Measurements from ENCODE around the gene KIAA1328. TPM values are rescaled to one million over a fixed set of nuclear protein-coding genes. Genes with fewer than 3 reads are reported as not detected.
"Not testable (repeated sequence)": the region's sequence is repeated elsewhere in the genome, so short reads cannot be mapped to it uniquely, and the experiment has no call there.

The KIAA1328 gene
- total RNA-seq, 1 experiment from 2014 or later = 9.1 TPM

- DNase-seq (ENCODE audit: low spot score) = no peak
Measured at GRCh38 chr18:36825526-36825925, 3.4 kb upstream of the KIAA1328 start.

- no peak for DNase-seq (ENCODE audit: low spot score)
Measured at GRCh38 chr18:36826556-36826955, 2.4 kb upstream of the KIAA1328 start.

- peak; percentile 53 for DNase-seq (ENCODE audit: low spot score)
Measured at GRCh38 chr18:36828157-36828629, 734 bp upstream of the KIAA1328 start.

GRCh38 chr18:36829362-36830157 is 633 bp downstream of the KIAA1328 start:
- DNase-seq (ENCODE audit: low spot score) = peak; percentile 22

GRCh38 chr18:36830158-36830495 is 1.2 kb downstream of the KIAA1328 start:
- no peak for DNase-seq (ENCODE audit: low spot score)

- DNase-seq (ENCODE audit: low spot score) = no peak
Measured at GRCh38 chr18:36831139-36831538, 2.2 kb downstream of the KIAA1328 start.

- no peak for DNase-seq (ENCODE audit: low spot score)
Measured at GRCh38 chr18:36833120-36833519, 4.2 kb downstream of the KIAA1328 start.

GRCh38 chr18:36835927-36836326 is 7.0 kb downstream of the KIAA1328 start:
- no peak for DNase-seq (ENCODE audit: low spot score)

- no peak for DNase-seq (ENCODE audit: low spot score)
Measured at GRCh38 chr18:36839835-36840234, 10.9 kb downstream of the KIAA1328 start.

GRCh38 chr18:36843199-36843598 is 14.3 kb downstream of the KIAA1328 start:
- no peak for DNase-seq (ENCODE audit: low spot score)

GRCh38 chr18:36843784-36844183 is 14.9 kb downstream of the KIAA1328 start:
- no peak for DNase-seq (ENCODE audit: low spot score)

GRCh38 chr18:36848609-36849008 is 19.7 kb downstream of the KIAA1328 start:
- DNase-seq (ENCODE audit: low spot score) = no peak

GRCh38 chr18:36849288-36850006 is 20.5 kb downstream of the KIAA1328 start:
- peak; percentile 22 for DNase-seq (ENCODE audit: low spot score)

- peak; percentile 92 for DNase-seq (ENCODE audit: low spot score)
Measured at GRCh38 chr18:36850527-36851201, 21.7 kb downstream of the KIAA1328 start.

- DNase-seq (ENCODE audit: low spot score) = no peak
Measured at GRCh38 chr18:36851202-36851590, 22.3 kb downstream of the KIAA1328 start.

GRCh38 chr18:36856815-36857214 is 27.9 kb downstream of the KIAA1328 start:
- DNase-seq (ENCODE audit: low spot score) = no peak

- no peak for DNase-seq (ENCODE audit: low spot score)
Measured at GRCh38 chr18:36862182-36862581, 33.3 kb downstream of the KIAA1328 start.

- DNase-seq (ENCODE audit: low spot score) = no peak
Measured at GRCh38 chr18:36867056-36867455, 38.1 kb downstream of the KIAA1328 start.

GRCh38 chr18:36871801-36872200 is 42.9 kb downstream of the KIAA1328 start:
- no peak for DNase-seq (ENCODE audit: low spot score)

GRCh38 chr18:36872329-36872728 is 43.4 kb downstream of the KIAA1328 start:
- no peak for DNase-seq (ENCODE audit: low spot score)

GRCh38 chr18:36873826-36874225 is 44.9 kb downstream of the KIAA1328 start:
- not testable (repeated sequence) for DNase-seq (ENCODE audit: low spot score)

- DNase-seq (ENCODE audit: low spot score) = not testable (repeated sequence)
Measured at GRCh38 chr18:36879796-36880195, 50.9 kb downstream of the KIAA1328 start.

GRCh38 chr18:36885981-36886380 is 57.1 kb downstream of the KIAA1328 start:
- DNase-seq (ENCODE audit: low spot score) = no peak

All from A172 (cell line).